SU-DHL-6 (cell line): ENCODE data around the gene HCAR3.
"Not testable (repeated sequence)": the region's sequence is repeated elsewhere in the genome, so short reads cannot be mapped to it uniquely, and the experiment has no call there.

ENCODE experiments used
- H2AFZ ChIP-seq: fragments of 200-600 bp; sonication (generic); 2 replicates; pipeline ENCODE4 v1.6.1; 2014; ENCODE audit warnings: low read depth, mild to moderate bottlenecking, moderate library complexity, mixed read lengths, antibody characterized with exemption, low read length; ENCODE audit not compliant: severe bottlenecking
- H3F3A ChIP-seq: fragments of 200-600 bp; shearing (Covaris generic); 2 replicates; pipeline ENCODE4 v1.6.0; 2016; ENCODE audit warnings: antibody characterized with exemption, mild to moderate bottlenecking; ENCODE audit not compliant: insufficient read depth
- H3K27ac ChIP-seq: fragments of 200-600 bp; sonication (generic); 2 replicates; pipeline ENCODE4 v1.5.1; 2016; ENCODE audit warnings: low read depth, mild to moderate bottlenecking, low read length, moderate library complexity, mixed read lengths
- H3K27me3 ChIP-seq: fragments of 200-600 bp; sonication (generic), shearing (Covaris generic); 2 replicates; pipeline ENCODE4 v1.6.0; 2014; ENCODE audit warnings: mild to moderate bottlenecking, low read length
- H3K36me3 ChIP-seq: fragments of 200-600 bp; sonication (generic); 2 replicates; pipeline ENCODE4 v1.6.1; 2014; ENCODE audit warnings: mild to moderate bottlenecking, low read length, mixed read lengths
- H3K4me2 ChIP-seq: fragments of 300-600, 200-600 bp; shearing (Covaris generic), sonication (generic); 2 replicates; pipeline ENCODE4 v1.6.0; 2014; ENCODE audit warnings: low read length, low read depth, mild to moderate bottlenecking; ENCODE audit not compliant: poor library complexity, severe bottlenecking
- H3K4me3 ChIP-seq: fragments of 200-600 bp; sonication (generic); 2 replicates; pipeline ENCODE4 v1.5.1; 2014; ENCODE audit warnings: antibody characterized with exemption, low read length, mild to moderate bottlenecking, mixed read lengths; ENCODE audit not compliant: insufficient read depth, poor library complexity, severe bottlenecking
- H3K79me2 ChIP-seq: fragments of 200-600 bp; sonication (generic); 2 replicates; pipeline ENCODE4 v1.6.1; 2014; ENCODE audit warnings: mild to moderate bottlenecking, low read length, moderate library complexity; ENCODE audit not compliant: insufficient read depth
- H3K9ac ChIP-seq: fragments of 200-600 bp; sonication (generic); 2 replicates; pipeline ENCODE4 v1.7.0; 2014; ENCODE audit warnings: mild to moderate bottlenecking, low read length
- H3K9me2 ChIP-seq: fragments of 200-600 bp; sonication (generic); replicated peaks from 2 replicates; pipeline ENCODE4 v1.6.1; 2014; ENCODE audit warnings: low read length; ENCODE audit not compliant: insufficient read depth
- H3K9me3 ChIP-seq: fragments of 200-600 bp; sonication (generic); 2 replicates; pipeline ENCODE4 v1.6.1; 2014; ENCODE audit warnings: low read length, mixed read lengths; ENCODE audit not compliant: insufficient read depth
- H4K20me1 ChIP-seq: fragments of 200-600 bp; sonication (generic); 2 replicates; pipeline ENCODE4 v1.6.1; 2014; ENCODE audit warnings: low read depth, mild to moderate bottlenecking, antibody characterized with exemption, low read length, moderate library complexity, mixed read lengths

The HCAR3 gene

GRCh38 chr12:122709287-122709686 lies 7.3 kb downstream of the HCAR3 start:
- not testable (repeated sequence) for H3K9ac ChIP-seq, H3K4me3 ChIP-seq, H4K20me1 ChIP-seq, H3K4me2 ChIP-seq, H3K27me3 ChIP-seq, H3K9me3 ChIP-seq, H2AFZ ChIP-seq, H3K27ac ChIP-seq, H3F3A ChIP-seq, H3K79me2 ChIP-seq, H3K36me3 ChIP-seq, H3K9me2 ChIP-seq

GRCh38 chr12:122703841-122704240 lies 12.8 kb downstream of the HCAR3 start:
- not testable (repeated sequence) for H3K4me3 ChIP-seq, H3K27me3 ChIP-seq, H3K36me3 ChIP-seq, H3K9ac ChIP-seq, H3K27ac ChIP-seq, H3K4me2 ChIP-seq, H3F3A ChIP-seq, H2AFZ ChIP-seq, H3K9me3 ChIP-seq, H4K20me1 ChIP-seq, H3K9me2 ChIP-seq, H3K79me2 ChIP-seq

GRCh38 chr12:122702890-122703611 lies 13.6 kb downstream of the HCAR3 start, which contains the start of gene HCAR2:
Gene HCAR2, minus strand, starts transcription at chr12:122703357. Its CDS starts 74 bp downstream, at chr12:122703283.
- H3K4me2 ChIP-seq, H3K27ac ChIP-seq, H4K20me1 ChIP-seq, H3K79me2 ChIP-seq, H3K9me2 ChIP-seq, H3F3A ChIP-seq, H3K27me3 ChIP-seq, H2AFZ ChIP-seq, H3K4me3 ChIP-seq, H3K9me3 ChIP-seq, H3K36me3 ChIP-seq, H3K9ac ChIP-seq: not testable (repeated sequence)

- H3K4me2 ChIP-seq, H3K36me3 ChIP-seq, H3K4me3 ChIP-seq, H3K9me3 ChIP-seq, H3F3A ChIP-seq, H3K27ac ChIP-seq, H4K20me1 ChIP-seq, H3K9ac ChIP-seq, H3K27me3 ChIP-seq, H3K9me2 ChIP-seq, H3K79me2 ChIP-seq, H2AFZ ChIP-seq: not testable (repeated sequence)
These were observed 15.1 kb downstream of the HCAR3 start for GRCh38 chr12:122701481-122701880.

- not testable (repeated sequence) for H3K79me2 ChIP-seq, H2AFZ ChIP-seq, H3K9ac ChIP-seq, H3K27ac ChIP-seq, H3K9me3 ChIP-seq, H3K9me2 ChIP-seq, H3K4me3 ChIP-seq, H3K4me2 ChIP-seq, H4K20me1 ChIP-seq, H3F3A ChIP-seq, H3K36me3 ChIP-seq, H3K27me3 ChIP-seq
These were observed 16.4 kb downstream of the HCAR3 start for GRCh38 chr12:122700038-122700710.

GRCh38 chr12:122696922-122697321 lies 19.7 kb downstream of the HCAR3 start:
- not testable (repeated sequence) for H3F3A ChIP-seq, H3K27me3 ChIP-seq, H3K9me2 ChIP-seq, H3K9ac ChIP-seq, H3K36me3 ChIP-seq, H3K27ac ChIP-seq, H3K4me2 ChIP-seq, H3K79me2 ChIP-seq, H3K9me3 ChIP-seq, H3K4me3 ChIP-seq, H4K20me1 ChIP-seq, H2AFZ ChIP-seq
